H1 (cell line): ENCODE measurements around the gene CDH16. TPM values are rescaled to one million over a fixed set of nuclear protein-coding genes. Genes with fewer than 3 reads are reported as not detected.

ENCODE experiments used
- CBX8 ChIP-seq: fragments of 300-800, 300-1000 bp; sonication (generic); IDR thresholded peaks from 2 replicates; pipeline ENCODE4 v1.7.1; 2016; ENCODE audit warnings: low read depth, low read length, borderline replicate concordance
- HDAC2 ChIP-seq, 2 experiments: fragments of 300-600 bp in 1 of 2; sonication (generic) in 1 of 2; IDR thresholded peaks; 2 replicates each; pipeline ENCODE4 v1.6.1; 2011 to 2012; ENCODE audit warnings: low read depth in 2 of 2, low read length in 2 of 2, mild to moderate bottlenecking in 2 of 2, moderate library complexity in 2 of 2, borderline replicate concordance in 1 of 2, inconsistent platforms in 1 of 2
- SAP30 ChIP-seq: fragments of 300-600 bp; sonication (generic); IDR thresholded peaks from 2 replicates; pipeline ENCODE4 v1.7.1; 2012; ENCODE audit warnings: low read length, moderate library complexity, mild to moderate bottlenecking, inconsistent platforms; ENCODE audit not compliant: insufficient read depth, insufficient replicate concordance
- TEAD4 ChIP-seq: IDR thresholded peaks from 2 replicates; pipeline ENCODE4 v1.6.1; 2012; ENCODE audit warnings: low read depth, low read length, inconsistent platforms, mixed read lengths
- polyA plus RNA-seq, 7 experiments: library from polyadenylated mRNA; depleted of rRNA in 3 of 7; stranded (reverse) in 5 of 7; unstranded in 2 of 7; fragments of >200 nt in 5 of 7; fragments of 200-250 nt in 2 of 7; gene quantifications; 1 replicate in 5 of 7; 2 replicates in 1 of 7; 4 replicates in 1 of 7; pipeline versions ENCODE4 v1.2.1 to v1.2.3, GENCODE V29; 2011 to 2013; ENCODE audit warnings: missing spikeins in 2 of 7, mixed read lengths in 2 of 7
- total RNA-seq: library from RNA; stranded (reverse); fragmentation: NEBNext Ultra II Directional; extraction: Animal tissue kit (Norgen Biotek cat#: 25700); gene quantifications from 2 replicates; pipeline ENCODE4 v1.2.1, GENCODE V29; 2021

CDH16 gene
- total and polyA plus RNA-seq, 2 of the 8 experiments (the other 6 are each of a cell fraction or from before 2014, with no cell fraction given), result not detected

DNA sequence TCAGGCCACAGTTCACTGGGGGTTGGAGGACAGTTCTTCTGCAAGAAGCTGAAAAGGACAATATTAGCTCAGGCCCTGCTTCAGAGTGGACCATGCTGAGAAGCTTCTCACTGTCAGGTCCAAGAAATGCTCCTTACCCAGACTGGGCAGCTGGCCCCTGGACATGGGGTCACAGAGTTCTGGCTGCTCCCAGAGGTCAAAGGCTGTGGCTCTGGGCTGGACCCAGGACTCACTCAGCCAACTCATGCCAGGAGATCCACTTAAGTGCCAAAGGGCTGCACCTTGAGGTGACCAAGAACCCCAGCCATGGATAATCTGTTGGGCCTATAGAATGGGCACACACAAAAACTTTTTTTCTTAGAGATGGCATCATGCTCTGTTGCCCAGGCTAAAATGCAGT is 20.7 kb upstream of the CDH16 start (continued):
- TF ChIP-seq CBX8, result no peak
- no peak for TF ChIP-seq HDAC2 (IDR thresholded peaks at IDR 0.05; ENCODE audit: borderline replicate concordance in 1 of 2, low read depth in 2 of 2, low read length in 2 of 2)
- no peak for TF ChIP-seq SAP30
- no peak for TF ChIP-seq TEAD4
- TF ChIP-seq, all 59 proteins: peak for 0
